ENCODE measurements around the gene SOD1. TPM values are rescaled to one million over a fixed set of nuclear protein-coding genes. Genes with fewer than 3 reads are reported as not detected.
"Not testable (repeated sequence)": the region's sequence is repeated elsewhere in the genome, so short reads cannot be mapped to it uniquely, and the experiment has no call there.

Gene SOD1
- total RNA-seq, 1 donor from 2014 or later, result 162 TPM

DNA sequence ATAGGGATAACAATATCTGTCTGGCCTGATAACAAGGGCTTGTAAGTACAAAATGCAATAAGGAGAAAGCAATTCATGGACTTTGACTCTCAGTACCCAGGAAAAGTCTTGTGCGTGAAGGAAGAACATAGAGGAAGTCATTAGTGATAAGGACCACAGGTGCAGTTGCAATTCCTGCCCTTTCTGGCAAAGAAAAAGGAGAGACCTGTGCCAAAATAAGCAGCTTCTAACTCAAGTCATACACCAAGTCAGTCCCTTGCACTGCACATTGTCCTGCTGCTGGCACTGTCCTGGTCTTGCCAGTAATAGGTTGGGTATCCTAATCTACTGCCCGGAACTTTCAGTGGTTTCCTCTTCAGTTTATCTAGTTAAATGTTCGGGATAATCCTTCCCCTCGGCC lies 14.8 kb upstream of the SOD1 start:
- no peak for DNase-seq (ENCODE audit: extremely low spot score in 2 of 2)
- H3K4me1 ChIP-seq, result no peaks in the 10 kb centered on the region
- H3K9me3 ChIP-seq, result no peaks in the 10 kb centered on the region
- no peak for TF ChIP-seq POLR2AphosphoS5 (IDR thresholded peaks at IDR 0.05; ENCODE audit: insufficient read depth in 1 of 2, low read depth in 1 of 2)
- TF ChIP-seq, protein P1, sequence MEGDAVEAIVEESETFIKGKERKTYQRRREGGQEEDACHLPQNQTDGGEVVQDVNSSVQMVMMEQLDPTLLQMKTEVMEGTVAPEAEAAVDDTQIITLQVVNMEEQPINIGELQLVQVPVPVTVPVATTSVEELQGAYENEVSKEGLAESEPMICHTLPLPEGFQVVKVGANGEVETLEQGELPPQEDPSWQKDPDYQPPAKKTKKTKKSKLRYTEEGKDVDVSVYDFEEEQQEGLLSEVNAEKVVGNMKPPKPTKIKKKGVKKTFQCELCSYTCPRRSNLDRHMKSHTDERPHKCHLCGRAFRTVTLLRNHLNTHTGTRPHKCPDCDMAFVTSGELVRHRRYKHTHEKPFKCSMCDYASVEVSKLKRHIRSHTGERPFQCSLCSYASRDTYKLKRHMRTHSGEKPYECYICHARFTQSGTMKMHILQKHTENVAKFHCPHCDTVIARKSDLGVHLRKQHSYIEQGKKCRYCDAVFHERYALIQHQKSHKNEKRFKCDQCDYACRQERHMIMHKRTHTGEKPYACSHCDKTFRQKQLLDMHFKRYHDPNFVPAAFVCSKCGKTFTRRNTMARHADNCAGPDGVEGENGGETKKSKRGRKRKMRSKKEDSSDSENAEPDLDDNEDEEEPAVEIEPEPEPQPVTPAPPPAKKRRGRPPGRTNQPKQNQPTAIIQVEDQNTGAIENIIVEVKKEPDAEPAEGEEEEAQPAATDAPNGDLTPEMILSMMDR (IDR thresholded peaks at IDR 0.05), result no peak
- TF ChIP-seq POLR2A (IDR thresholded peaks at IDR 0.05), result no peak
- no peak overlapping the region for H3K27ac ChIP-seq
- no peaks in the 10 kb centered on the region for H3K27me3 ChIP-seq
- no peaks in the 10 kb centered on the region for H3K36me3 ChIP-seq
- H3K4me3 ChIP-seq, result no peak overlapping the region
- intact Hi-C loops (cut with DNase I), result no loop called here

DNA sequence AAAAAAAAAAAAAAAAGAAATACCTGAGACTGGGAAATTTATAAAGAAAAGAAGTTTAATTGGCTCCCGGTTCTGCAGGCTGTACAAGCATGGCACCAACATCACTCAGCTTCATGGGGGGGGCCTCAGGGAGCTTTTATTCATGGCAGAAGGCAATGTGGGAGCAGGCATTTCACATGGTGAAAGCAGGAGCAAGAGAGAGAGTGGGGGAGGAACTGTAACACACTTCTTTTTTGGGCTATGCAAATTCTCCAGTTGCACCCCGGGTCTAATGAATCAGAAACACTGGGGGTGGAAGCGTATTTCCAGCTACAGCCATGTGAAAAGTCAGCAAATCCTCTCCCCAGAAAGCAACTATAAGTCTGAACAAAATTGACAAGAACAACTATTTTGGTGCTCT lies 11.8 kb upstream of the SOD1 start:
- Histone ChIP-seq H3K36me3 (no peaks in the 10 kb centered on the region), H3K4me1 (no peaks in the 10 kb centered on the region), H3K4me3 (no peak overlapping the region), H3K27ac (no peak overlapping the region), H3K27me3 (no peaks in the 10 kb centered on the region), H3K9me3 (no peaks in the 10 kb centered on the region)
- intact Hi-C loops (cut with DNase I), result no loop called here
- no peak for DNase-seq (ENCODE audit: extremely low spot score in 2 of 2)
- TF ChIP-seq POLR2AphosphoS5 (IDR thresholded peaks at IDR 0.05; ENCODE audit: insufficient read depth in 1 of 2, low read depth in 1 of 2) (no peak), POLR2A (IDR thresholded peaks at IDR 0.05) (no peak)
- TF ChIP-seq, protein P1 (IDR thresholded peaks at IDR 0.05), result no peak

DNA sequence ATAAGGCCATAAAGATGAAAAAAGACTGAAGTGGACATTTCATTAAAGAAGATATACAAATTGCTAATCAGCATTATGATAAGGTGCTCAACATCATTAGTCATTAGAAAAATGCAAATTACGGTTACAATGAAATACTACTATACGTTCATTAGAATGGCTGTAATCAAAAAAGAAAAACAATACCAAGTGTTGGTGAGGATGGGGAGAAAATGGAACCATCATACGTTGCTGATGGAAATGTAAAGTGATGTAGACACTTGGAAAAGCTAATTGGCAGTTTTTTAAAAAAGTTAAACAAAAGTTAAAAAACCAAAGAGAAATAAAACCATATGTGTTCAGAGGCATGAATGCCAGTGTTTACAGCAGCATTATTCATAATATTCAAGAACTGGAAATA lies 8.6 kb upstream of the SOD1 start:
- no peak overlapping the region for H3K4me3 ChIP-seq
- intact Hi-C loops (cut with DNase I), result no loop called here

DNA sequence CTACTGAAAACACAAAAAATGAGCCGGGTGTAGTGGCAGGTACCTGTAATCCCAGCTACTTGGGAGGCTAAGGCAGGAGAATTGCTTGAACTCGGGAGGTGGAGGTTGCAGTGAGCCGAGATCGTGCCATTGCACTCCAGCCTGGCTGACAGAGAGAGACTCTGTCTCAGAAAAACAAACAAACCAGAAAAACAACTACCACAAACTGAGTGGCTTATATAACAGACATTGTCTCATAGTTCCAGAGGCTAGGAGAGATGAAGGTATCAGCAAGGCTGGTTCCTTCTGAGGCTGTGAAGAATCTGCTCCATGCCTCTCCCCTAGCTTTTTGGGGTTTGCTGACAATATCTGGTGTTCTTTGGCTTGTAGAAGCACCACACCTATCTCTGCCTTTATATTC lies 8.0 kb upstream of the SOD1 start:
- intact Hi-C loops (cut with DNase I), result not testable (repeated sequence)

More for the DNA sequence above, 8.6 kb upstream of the SOD1 start:
- H3K36me3 ChIP-seq, result no peaks in the 10 kb centered on the region
- no peak for DNase-seq (ENCODE audit: extremely low spot score in 2 of 2)
- no peak overlapping the region for H3K27ac ChIP-seq
- no peaks in the 10 kb centered on the region for H3K9me3 ChIP-seq
- H3K4me1 ChIP-seq, result no peaks in the 10 kb centered on the region
- TF ChIP-seq, protein P1 (IDR thresholded peaks at IDR 0.05), result no peak
- no peak for TF ChIP-seq POLR2A (IDR thresholded peaks at IDR 0.05)
- TF ChIP-seq POLR2AphosphoS5 (IDR thresholded peaks at IDR 0.05; ENCODE audit: insufficient read depth in 1 of 2, low read depth in 1 of 2), result no peak
- no peaks in the 10 kb centered on the region for H3K27me3 ChIP-seq

DNA sequence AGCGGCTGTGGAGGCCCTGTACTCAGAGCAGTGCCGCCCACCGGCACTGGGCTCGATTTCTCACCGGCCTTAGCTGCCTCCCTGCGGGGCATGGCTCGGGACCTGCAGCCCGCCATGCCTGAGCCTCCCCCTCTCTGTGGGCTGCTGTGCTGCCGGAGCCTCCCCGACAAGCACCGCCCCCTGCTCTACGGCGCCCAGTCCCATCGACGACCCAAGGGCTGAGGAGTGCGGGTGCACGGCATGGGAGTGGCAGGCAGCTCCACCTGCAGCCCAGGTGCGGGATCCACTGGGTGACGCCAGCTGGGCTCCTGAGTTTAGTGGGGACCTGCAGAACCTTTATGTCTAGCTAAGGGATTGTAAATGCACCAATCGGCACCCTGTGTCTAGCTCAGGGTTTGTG lies 5.2 kb upstream of the SOD1 start:
- peaks cover 9% of the 10 kb centered on the region for H3K4me1 ChIP-seq
- H3K36me3 ChIP-seq, result no peaks in the 10 kb centered on the region
- H3K9me3 ChIP-seq, result no peaks in the 10 kb centered on the region
- H3K27me3 ChIP-seq, result no peaks in the 10 kb centered on the region
- no peak overlapping the region for H3K27ac ChIP-seq
- intact Hi-C loops (cut with DNase I), result no loop called here
- no peak for DNase-seq (ENCODE audit: extremely low spot score in 2 of 2)
- TF ChIP-seq, protein P1 (IDR thresholded peaks at IDR 0.05), result no peak
- TF ChIP-seq POLR2A (IDR thresholded peaks at IDR 0.05) (no peak), POLR2AphosphoS5 (IDR thresholded peaks at IDR 0.05; ENCODE audit: insufficient read depth in 1 of 2, low read depth in 1 of 2) (no peak)
- no peak overlapping the region for H3K4me3 ChIP-seq

More for the DNA sequence above, 8.0 kb upstream of the SOD1 start:
- H3K27me3 ChIP-seq; H3K4me3 ChIP-seq; H3K36me3 ChIP-seq; DNase-seq (ENCODE audit: extremely low spot score in 2 of 2); H3K27ac ChIP-seq; H3K9me3 ChIP-seq; H3K4me1 ChIP-seq: not testable (repeated sequence)

DNA sequence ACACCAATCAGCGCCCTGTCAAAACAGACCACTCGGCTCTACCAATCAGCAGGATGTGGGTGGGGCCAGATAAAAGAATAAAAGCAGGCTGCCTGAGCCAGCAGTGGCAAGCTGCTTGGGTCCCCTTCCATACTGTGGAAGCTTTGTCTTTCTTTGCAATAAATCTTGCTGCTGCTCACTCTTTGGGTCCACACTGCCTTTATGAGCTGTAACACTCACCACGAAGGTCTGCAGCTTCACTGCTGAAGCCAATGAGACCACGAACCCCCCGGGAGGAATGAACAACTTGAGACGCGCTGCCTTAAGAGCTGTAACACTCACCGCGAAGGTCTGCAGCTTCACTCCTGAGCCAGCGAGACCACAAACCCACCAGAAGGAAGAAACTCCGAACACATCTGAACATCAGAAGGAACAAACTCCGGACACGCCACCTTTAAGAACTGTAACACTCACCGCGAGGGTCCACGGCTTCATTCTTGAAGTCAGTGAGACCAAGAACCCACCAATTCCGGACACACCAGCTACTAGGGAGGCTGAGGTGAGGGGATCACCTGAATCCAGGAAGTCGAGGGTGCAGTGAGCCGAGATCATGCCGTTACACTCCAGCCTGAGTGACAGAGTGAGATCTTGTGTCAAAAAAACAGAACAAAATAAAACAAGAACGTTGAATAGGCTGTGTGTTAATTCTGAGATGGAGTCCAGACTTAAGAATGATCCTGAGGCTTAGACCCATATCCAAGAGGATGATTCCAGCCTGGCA lies 4.5 kb upstream of the SOD1 start:
- H3K4me3 ChIP-seq; intact Hi-C loops (cut with DNase I); H3K9me3 ChIP-seq; H3K36me3 ChIP-seq; H3K27me3 ChIP-seq; H3K4me1 ChIP-seq; H3K27ac ChIP-seq; DNase-seq (ENCODE audit: extremely low spot score in 2 of 2): not testable (repeated sequence)

Data from vagina (tissue), 2 donors.